Stimulated activated CD4-positive, alpha-beta T cell treated with anti-CD3 and anti-CD28 coated beads, Interleukin-12 subunit alpha, Interleukin-12 subunit beta, amount 100 ng/mL, for 48 hours (primary cell): Measurements from ENCODE around the gene PRR7.
A peak's percentile ranks its signal among the peaks of the same experiment; 100 is the strongest.

ENCODE experiments used
- DNase-seq, 3 donors: peaks; one replicate each; pipeline ENCODE4 v3.0.0-alpha.2; 2020; ENCODE audit warnings: low read depth in 2 of 3, low spot score in 1 of 3

The PRR7 gene

DNA sequence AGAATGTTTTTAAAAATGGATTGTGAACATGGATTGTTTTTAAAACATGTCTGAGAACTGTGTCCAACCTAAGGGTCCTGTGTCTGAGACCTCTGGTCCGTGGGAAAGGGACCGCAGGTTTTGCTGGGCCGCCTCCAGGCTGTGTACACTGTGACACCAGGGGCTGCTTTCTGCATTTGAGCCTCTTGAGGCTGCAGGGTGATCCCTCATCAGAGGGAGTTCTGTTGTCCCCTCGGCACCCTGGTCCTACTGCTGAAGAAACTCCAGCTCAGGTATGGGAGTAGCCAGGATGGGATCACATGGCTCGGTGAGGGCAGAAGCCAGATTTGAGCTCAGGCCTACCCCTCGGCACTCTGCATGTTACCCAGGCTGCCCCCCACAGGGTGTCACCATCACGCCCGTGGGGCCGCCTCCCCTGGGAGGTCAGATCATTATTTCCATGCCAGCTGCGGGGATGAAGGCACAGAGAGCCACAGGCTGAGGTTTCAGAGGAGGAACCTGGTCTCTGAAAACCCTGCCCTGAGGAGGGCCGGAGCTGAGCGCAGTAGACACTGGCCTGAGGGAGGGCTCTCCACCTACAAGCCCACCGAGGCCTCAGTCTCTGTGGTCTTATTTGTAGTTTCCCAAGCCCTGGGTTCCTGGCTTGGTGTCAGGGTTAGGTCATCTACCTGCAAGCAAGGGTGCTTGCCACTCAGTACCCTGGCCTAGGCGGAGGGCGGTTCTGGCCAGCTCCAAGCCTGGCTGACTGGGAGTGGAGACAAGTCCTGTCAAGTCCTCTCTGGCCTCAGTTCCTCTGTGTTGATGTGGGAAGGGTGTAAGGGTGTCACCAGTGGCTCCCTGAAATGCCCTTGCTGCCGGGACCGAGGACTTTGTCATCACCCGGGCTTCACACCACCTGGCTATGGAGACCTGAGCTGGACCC lies 2.8 kb downstream of the PRR7 start:
- no peak for DNase-seq

DNA sequence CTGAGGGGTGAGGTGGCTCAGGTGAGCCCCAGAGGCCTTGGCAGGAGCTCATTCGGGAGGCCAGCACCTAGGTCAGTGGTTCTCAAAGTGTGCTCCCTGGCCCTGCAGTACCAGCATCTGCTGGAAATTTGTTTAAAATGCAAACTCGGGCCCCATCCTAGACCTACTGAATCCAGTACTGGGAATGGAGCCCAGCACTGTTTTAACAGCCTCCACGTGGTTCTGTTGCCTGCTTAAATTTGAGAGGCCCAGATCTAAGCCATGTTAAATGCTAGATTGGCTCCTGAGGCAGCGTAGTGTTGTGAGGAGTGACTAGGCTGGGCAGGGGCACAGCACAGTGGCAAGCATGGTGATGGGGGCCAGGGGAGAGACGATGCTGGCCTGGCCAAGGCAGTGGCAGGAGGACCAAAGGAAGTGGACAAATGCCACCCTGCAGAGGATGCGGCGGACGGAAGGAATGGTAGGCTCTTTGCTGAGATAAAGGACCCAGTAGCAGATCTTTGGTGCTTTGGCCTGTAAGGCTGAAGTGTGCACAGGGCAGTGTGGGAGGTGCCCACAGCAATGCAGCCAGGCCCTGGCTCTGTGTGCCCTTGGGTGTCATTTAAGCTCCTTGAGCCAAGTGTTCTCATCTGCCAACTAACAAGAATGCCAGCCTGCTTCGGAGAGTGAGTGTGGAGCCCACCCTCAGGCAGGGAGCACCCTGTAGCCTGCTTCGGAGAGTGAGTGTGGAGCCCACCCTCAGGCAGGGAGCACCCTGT lies 4.2 kb downstream of the PRR7 start:
- no peak for DNase-seq

DNA sequence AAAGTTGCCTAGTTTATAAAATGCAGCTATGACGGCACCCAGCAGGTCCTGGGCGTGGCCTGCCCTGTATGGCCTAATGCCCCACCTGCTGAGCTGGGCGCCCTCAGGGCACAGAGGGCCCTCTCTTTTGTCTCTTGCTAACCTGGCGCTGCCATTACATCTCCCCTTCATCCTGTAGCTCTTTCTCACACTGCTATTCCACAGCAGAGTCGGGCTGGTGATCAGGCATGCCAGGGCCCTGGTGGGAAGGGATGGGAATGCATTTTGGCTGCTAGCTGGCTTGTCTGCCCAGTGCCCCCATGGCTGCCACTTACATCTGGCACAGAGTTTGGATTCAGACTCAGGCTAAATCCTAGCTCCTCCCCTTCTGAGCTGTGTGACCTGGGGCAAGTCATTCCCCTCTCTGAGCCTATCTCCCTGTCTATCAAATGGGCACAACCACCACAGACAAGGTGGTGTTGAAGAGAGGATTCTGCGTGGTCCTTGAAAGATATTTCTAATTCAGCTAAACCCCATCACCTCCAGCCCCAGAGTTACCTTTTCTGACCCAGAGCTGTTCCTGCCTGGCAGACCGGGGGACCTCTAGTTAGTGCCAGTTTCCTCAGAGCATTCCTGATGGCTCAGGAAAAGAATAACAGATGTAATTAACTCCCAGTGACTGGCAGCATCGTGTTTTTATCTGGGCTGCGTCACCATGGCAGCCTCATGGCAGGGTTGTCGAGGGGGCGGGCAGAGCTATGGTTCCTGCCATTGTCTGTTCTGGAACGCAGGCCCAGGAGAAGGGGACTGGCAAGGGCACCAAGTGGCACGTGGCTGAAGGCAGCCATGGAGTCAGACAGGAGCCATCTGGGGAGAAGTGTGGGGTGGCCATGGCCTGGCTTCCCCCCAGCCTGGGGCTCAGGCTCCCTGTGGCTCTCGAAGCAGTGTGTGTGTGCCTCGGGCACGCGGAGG lies 6.3 kb downstream of the PRR7 start:
- DNase-seq = no peak

DNA sequence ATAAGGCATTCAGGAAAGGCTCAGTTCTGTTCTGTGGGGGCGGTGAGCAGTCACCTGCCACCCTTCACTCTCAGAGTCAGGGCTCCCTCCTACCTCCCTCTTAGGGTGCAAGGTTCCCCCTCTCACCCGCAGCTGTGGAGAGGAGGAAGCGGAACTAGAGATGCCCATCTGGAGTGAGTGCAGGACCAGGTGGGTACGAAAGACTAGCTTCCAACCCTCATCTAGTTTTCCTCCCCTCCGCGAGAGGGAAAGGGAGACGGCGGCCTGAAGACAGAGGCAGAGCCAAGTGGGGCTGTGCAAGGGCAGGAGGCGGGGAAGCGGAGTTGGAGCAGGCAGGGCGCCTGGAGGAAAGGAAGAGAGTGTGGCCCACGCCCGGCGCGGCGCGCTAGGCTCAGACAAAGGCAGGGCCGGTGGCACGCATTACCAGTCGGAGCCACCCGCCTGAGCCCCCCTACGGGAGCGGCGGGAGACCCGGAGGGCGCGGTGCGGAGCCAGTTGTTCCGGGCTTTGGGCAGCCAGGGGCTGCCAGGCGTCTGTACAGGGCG lies 7.3 kb downstream of the PRR7 start:
- no peak for DNase-seq

DNA sequence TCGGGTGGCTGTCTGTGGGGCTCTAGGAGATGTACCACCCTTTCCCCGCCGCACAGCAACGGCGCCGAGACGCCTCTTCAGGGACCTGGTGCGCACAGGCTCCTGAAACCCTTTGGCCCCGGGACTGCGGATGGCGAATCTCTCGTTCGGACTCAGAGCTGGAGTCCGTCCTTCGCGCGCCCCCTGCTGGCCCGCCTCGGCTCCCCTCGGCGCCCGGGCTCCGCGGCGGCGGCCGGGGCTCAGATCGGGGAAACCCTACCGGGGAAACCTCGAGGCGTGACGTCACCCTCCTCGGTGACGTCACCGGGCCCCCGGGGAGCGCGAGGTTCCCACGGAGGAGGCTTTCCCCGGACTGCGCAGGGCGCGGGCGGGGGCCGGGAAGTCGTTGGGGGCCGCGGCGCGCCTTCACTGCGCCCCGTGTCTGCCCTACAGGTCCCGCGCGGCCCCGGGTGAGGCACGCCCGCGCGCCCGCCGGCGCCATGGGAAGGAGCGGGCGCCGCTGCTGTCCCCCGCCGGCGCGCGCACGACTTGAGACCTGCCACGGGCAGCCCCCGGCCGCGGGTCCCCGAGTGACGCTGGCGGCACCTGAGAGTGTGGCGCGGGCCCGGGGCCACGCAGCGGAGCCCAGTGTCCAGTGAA lies 7.9 kb downstream of the PRR7 start:
- DNase-seq = peak; percentile 82 to 95 (median 91)

DNA sequence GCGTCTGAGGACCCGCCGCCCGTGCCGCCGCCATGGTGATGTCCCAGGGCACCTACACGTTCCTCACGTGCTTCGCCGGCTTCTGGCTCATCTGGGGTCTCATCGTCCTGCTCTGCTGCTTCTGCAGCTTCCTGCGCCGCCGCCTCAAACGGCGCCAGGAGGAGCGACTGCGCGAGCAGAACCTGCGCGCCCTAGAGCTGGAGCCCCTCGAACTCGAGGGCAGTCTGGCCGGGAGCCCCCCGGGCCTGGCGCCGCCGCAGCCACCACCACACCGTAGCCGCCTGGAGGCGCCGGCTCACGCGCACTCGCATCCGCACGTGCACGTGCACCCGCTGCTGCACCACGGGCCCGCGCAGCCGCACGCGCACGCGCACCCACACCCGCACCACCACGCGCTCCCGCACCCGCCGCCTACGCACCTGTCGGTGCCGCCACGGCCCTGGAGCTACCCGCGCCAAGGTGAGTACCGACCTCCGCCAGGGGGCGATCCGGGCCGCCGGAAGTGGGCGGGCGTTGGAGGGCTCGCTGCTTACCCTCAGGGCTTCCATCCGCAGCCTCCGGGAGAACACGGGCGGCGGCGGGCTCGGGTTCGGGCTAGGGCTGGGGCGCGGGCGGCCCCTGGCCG lies 8.5 kb downstream of the PRR7 start:
- DNase-seq = peak; percentile 87 to 91 (median 89)

DNA sequence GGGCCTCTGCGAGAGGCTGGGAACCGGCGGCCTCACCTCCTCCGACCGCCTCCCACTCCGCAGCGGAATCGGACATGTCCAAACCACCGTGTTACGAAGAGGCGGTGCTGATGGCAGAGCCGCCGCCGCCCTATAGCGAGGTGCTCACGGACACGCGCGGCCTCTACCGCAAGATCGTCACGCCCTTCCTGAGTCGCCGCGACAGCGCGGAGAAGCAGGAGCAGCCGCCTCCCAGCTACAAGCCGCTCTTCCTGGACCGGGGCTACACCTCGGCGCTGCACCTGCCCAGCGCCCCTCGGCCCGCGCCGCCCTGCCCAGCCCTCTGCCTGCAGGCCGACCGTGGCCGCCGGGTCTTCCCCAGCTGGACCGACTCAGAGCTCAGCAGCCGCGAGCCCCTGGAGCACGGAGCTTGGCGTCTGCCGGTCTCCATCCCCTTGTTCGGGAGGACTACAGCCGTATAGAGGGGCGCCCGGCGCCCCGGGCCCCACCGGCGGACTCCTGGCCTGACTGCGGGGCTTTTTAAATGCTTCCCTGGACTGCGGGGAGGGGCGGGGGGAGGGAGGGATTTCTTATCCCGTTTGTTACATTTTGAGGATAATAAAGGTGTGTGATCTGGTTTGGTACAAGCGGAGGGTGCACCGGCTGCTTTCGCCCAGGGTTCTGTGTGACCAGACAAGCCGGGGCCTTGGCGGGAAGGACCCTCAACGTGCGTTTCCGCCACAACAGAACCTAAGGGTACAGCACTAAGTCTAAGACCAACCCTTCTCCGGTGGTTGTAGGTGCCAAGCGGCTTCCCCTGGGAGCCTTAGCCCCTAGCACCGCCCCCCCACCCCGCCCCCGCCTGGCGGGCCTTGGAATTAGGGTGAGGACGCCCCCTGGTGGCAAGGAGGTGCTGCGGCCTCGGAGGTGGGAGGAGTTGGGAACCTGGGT lies 9.3 kb downstream of the PRR7 start:
- DNase-seq = peak; percentile 93 to 99 (median 96)

DNA sequence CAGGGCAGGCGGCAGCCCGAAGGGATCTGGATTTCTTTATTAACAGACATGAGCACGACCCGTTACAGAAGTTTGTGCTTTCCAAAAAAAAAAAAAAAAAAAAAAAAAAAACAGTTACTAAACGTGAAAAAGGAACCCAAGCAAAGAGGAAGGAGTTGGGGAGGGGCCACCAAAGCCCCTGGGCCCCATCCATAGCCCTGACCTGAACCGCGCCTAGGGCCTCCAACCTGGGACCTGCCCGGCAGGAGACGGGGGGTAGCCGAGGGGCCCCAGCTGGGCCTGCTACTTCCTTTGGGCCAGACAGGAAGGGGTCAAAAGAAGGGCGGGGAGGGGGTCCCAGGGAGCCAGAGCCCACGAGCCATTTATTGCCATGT lies 10.0 kb downstream of the PRR7 start:
- DNase-seq = no peak

DNA sequence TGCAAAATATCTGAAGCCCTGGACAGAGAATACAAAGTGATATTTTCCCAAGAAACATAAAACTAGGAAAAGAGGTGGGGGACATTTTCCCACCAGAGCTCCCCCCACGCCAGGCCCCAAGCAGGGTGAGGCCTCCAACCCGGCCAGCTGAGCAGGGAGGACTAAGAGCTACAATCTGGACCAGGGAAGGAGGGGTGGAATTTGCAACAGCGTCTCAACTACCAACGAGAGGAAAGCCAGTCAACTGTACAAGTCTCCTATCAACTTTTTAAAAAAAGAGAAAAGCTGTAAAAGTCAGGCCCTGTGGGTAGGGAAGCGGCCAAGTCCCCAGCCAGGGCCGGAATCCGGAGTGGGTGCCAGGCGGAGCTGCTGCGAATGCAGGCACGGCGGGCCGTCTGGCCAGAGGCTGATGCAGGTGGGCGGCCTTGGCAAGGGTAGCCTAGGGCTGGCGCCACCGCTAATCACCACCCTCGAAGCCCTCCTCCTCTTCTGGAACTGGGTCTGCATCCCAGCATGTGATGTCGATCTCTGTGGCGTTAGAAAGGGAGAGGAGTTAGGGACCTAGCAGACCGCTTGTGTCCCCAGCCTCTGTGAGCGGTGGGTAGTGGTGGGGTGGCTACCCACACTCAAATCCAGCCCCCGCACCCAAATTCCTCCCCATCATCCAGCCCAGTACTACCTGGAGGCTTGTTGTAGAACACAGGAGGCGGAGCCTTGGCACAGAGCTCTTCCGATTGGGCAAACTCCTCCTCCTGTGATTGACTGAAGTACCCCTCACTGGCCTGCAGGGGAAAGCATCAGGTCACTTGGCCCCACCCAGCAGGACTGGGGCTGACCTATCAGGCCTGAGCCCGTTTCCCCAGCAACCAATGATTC lies 10.6 kb downstream of the PRR7 start:
- DNase-seq = peak; percentile 53 to 63 (median 61)

DNA sequence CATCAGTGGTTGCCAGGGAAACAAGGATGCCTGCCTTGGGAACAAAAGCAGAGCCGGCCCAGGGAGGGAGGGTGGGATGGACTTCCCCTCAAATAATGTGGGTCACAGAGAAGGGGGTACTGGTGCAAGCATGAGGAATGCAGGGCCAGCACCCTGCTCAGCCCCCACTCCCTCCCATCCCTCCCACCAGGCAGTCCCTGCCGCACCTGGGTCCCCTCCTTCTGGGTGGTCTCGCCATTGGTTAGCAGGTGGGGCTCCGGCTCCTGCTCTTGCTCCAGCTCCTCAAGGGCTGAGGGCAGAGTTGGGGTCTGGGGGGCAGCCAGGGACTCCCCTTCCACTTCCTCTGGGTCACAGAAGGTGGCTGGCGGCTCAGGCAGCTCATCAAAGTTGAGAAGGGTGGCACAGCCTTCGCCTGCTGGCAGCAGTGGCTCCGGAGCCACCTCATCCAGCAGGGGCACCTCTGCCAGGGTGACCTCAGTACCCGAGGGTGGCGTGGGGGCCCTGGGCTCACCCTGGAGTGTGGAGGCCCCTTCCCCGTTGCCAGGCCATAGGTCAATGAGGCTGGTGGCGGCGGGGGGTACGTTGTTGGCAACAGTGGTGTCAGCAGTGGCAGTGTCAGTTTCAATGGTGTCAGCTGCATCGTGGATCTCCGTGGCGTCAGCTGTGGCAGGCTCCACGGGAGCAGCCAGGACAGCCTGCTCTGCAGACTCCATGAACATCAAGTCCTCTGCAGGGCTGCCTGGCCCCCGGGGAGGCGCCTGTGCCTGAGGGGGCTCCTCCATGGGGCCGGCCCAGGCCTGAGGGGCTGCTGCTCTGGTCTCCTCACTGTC lies 11.5 kb downstream of the PRR7 start:
- no peak for DNase-seq

DNA sequence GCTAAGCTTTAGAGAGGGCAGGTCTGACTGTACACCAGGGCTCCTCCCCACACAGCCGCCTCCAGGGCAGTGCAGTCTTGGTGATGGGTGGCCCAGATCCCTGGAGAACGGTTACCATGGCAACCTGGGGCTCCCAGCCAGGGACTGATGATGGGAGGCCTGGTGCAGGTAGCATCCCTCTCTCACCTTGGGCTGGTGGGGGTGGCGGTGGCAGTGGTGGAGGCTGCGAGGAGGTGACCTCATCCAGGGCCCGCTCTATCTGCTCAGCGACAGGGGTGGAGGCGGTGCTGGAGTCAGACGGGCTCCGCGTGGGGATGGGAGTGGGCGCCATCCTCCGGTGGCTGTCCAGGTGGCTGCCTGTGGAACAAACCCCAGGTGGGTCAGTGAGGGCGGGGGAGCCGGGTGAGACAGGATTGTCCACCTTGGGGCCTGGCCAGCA lies 12.3 kb downstream of the PRR7 start:
- no peak for DNase-seq

DNA sequence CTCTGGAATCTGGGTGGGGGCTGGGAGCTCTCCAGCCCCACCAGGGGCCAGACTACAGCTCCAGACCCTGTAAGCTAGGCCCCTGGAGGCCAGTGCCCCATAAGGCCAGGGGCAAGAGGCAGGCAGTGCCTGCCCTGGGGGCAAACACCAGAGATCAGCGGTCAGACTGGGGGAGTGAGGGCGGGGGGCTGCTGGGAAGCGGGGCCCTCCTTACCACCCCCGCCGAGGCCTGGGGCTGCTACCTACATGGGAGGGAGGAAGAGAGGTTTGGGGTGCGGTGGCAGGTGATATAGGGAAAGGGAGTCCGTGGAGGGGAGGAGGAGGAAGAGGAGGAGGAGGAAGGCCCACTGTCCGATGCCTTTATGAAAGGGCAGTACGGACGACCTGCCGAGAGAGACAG lies 12.7 kb downstream of the PRR7 start:
- DNase-seq = no peak

DNA sequence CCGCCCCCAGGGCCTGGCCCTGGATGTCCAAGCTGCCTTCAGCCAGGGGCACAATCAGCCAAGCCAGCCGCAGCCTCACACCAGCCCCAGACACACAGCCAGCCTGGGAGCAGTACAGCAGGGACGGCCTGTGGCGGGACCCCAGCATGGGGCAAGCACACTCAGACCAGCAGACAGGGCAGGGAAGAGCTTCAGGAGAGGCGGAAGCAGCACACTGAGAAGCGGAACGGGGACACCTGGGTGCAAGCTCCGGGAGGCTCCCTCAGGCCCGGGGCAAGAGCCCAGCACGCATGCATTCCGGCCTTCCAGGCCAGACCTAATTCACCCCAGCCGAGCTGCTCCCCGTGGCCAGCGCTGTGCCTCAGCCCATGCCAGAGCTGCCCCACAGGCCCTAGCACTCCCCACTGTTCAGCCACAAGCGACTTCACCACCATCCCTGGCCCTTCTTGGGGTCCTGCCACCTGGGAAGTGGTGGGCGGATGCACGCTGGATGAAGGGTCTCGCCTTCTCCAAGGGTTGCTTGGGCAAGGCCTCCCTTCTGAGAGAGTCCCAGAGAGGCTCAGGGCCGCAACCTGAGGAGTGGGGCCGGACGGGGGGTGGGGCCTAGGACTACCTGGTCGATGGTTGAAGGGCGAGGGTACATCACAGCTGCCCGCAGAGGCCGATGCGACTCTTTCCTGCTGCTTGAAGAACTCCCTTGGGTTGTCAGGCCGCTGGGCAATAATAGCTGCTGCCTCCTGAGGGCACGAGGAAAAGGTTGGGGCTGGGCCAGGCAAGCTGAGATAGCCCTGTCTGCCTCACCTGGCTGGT lies 13.4 kb downstream of the PRR7 start:
- DNase-seq = no peak

DNA sequence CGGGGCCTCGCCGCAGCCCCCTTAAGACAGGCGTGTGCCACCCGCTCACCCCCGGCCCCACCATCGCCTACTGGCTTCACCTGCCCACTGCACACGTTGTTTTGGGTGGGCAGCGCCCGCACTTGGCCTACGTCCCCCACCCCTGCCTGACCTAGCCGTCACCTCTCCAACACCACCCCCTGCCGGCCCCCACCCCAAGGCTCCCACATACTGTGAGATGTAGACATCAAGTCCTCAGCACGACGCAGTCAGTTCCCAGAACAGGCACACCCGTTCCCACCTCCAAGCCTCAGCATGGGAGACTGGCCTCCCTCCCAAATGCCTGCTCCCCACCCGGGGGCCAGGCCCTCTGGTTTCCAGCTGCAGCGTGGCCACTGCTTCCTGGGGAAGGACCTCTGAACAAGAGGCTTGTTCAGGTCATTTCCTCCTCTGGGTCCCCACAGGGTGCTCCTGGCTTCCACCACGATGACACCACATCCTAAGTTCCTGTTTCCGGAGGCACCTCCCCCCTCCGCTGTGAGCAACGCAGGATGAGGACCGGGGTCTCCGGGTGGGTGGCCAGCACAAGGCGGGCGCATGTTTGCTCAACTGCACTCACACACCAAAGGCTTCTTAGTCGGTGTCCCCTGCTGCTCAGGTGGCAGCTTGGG lies 15.5 kb downstream of the PRR7 start:
- DNase-seq = no peak

DNA sequence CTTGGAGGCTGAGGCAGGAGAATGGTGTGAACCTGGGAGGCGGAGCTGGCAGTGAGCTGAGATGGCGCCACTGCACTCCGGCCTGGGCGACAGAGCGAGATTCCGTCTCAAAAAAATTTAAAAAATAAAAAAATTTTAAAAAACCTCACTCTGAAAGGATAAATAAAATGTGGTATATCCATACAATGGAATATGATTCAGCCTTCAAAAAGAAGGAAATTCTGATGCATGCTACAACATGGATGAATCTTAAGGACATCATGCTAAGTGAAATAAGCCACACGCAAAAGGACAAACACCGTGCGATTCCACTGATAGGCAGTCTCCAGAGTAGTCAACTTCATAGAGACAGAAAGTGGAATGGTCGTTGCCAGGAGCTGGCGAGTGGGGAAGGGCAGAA lies 18.4 kb downstream of the PRR7 start:
- DNase-seq = no peak

DNA sequence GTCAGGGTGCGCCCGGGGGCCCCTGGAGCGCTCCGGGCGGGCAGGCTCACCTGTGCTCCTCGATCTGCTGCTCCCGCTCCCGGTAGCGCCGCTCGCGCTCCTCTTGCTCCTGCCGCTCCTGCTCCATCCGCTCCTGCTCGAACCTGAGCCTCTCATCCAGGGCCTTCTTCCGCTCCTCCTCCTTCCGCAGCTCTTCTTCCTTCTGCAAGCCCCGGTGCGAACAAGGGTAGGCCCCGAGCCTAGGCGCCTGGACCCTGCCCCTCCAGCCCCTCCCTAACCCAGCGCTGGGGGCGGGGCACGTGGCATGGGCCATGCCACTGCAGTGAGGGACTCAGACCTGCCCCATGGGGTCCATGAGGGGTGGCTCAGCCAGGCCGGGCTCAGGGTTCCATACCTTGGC lies 20.2 kb downstream of the PRR7 start:
- DNase-seq = no peak
